MM.1S (cell line): ENCODE results near the gene EFCAB7.
"Not testable (repeated sequence)": the region's sequence is repeated elsewhere in the genome, so short reads cannot be mapped to it uniquely, and the experiment has no call there.

Source experiments
- CTCF ChIP-seq: fragments of 300-600 bp; sonication (generic); IDR thresholded peaks from 2 replicates; pipeline ENCODE4 v1.5.1; 2016; ENCODE audit warnings: antibody characterized with exemption, low read length, mixed read lengths
- EZH2phosphoT487 ChIP-seq: fragments of 300-600 bp; sonication (generic); IDR thresholded peaks from 2 replicates; pipeline ENCODE4 v1.6.1; 2018; ENCODE audit warnings: antibody characterized with exemption, low read length

GRCh38 chr1:63572686-63573085, 49.4 kb downstream of the EFCAB7 start:
- not testable (repeated sequence) for TF ChIP-seq CTCF, EZH2phosphoT487
